Activated CD4-positive, alpha-beta memory T cell treated with anti-CD3 and anti-CD28 coated beads, Interleukin-2, amount 10 ng/mL, durations not matched to agents 7 days and 5 days (primary cell): ENCODE results near the gene TNKS2. TPM values are rescaled to one million over a fixed set of nuclear protein-coding genes. Genes with fewer than 3 reads are reported as not detected.
A peak's percentile ranks its signal among the peaks of the same experiment; 100 is the strongest.
"Not testable (repeated sequence)": the region's sequence is repeated elsewhere in the genome, so short reads cannot be mapped to it uniquely, and the experiment has no call there.

Experiments
- CTCF ChIA-PET: fragments of 350-600 bp; sonication (Branson Sonifier 250); formaldehyde crosslinking; loops from one replicate; lab custom pipeline; 2021; ENCODE audit warnings: antibody characterized with exemption, inconsistent platforms; lab: Charles Lee
- POLR2A ChIA-PET: fragments of 350-600 bp; sonication (Branson Sonifier 250); formaldehyde crosslinking; loops from one replicate; lab custom pipeline; 2021; ENCODE audit warnings: antibody characterized with exemption; lab: Charles Lee
- DNase-seq: peaks from one replicate; pipeline ENCODE4 v3.0.0-alpha.2; 2020
- H3K27ac Mint-ChIP-seq: one replicate; pipeline ENCODE4 v1.8.0; 2021; ENCODE audit warnings: mild to moderate bottlenecking, mixed read lengths
- H3K27me3 Mint-ChIP-seq: one replicate; pipeline ENCODE4 v1.8.0; 2021; ENCODE audit warnings: mixed read lengths
- H3K36me3 Mint-ChIP-seq: one replicate; pipeline ENCODE4 v1.8.0; 2021; ENCODE audit warnings: low read depth, mixed read lengths
- H3K4me1 Mint-ChIP-seq: one replicate; pipeline ENCODE4 v1.8.0; 2021; ENCODE audit warnings: mixed read lengths
- H3K4me3 Mint-ChIP-seq: one replicate; pipeline ENCODE4 v1.8.0; 2021; ENCODE audit warnings: mild to moderate bottlenecking, mixed read lengths
- H3K9me3 Mint-ChIP-seq: one replicate; pipeline ENCODE4 v1.8.0; 2021; ENCODE audit warnings: mixed read lengths
- total RNA-seq, 2 experiments: library from RNA; stranded (reverse); gene quantifications; one replicate each; pipeline ENCODE4 v1.2.3, GENCODE V29; 2021

Gene TNKS2
- total RNA-seq, 2 experiments from 2014 or later = 39.1 to 39.4 TPM

GRCh38 chr10:91883549-91884444, 85.6 kb downstream of the TNKS2 start:
- H3K27me3 Mint-ChIP-seq = peaks cover 22% of the 10 kb centered on the region
- ChIA-PET POLR2A (no interaction called here), CTCF (interaction anchor here (0.6 kb wide), 1 partner anchor 94 kb away, joined by 3 read pairs; no protein-coding TSS in a partner anchor)
- no peaks in the 10 kb centered on the region for H3K9me3 Mint-ChIP-seq
- H3K4me3 Mint-ChIP-seq = no peak overlapping the region
- no peak for DNase-seq
- H3K4me1 Mint-ChIP-seq = peaks cover 10% of the 10 kb centered on the region
- no peaks in the 10 kb centered on the region for H3K36me3 Mint-ChIP-seq
- H3K27ac Mint-ChIP-seq = no peak overlapping the region

DNA sequence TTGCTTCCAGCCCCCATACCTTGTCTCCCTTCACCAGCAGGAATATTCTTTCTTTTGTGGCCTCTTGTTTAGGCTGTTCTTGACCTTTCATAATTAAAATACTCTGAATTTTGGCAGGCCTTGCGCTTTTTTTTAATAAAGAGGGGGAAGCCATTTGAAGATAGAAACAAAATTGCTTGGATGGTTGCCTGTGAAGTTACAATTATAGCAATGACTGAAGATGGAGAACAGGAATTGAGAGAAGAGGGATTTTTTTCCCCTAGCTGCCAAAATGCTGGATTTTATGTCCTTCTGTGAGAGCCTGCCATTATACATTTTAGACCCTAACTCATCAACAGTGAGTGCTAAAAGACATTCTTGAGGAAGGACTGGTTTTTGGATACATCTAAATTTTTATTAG, 86.3 kb downstream of the TNKS2 start:
- Mint-ChIP-seq H3K4me3 (no peak overlapping the region), H3K9me3 (no peaks in the 10 kb centered on the region), H3K27ac (no peak overlapping the region), H3K36me3 (no peaks in the 10 kb centered on the region), H3K27me3 (peaks cover 25% of the 10 kb centered on the region), H3K4me1 (peaks cover 12% of the 10 kb centered on the region)
- ChIA-PET POLR2A (no interaction called here), CTCF (interaction anchor here (0.6 kb wide), 1 partner anchor 95 kb away, joined by 3 read pairs; no protein-coding TSS in a partner anchor)
- DNase-seq = no peak

GRCh38 chr10:91885362-91886079, 87.3 kb downstream of the TNKS2 start:
- Mint-ChIP-seq H3K4me3 (no peak overlapping the region), H3K36me3 (no peaks in the 10 kb centered on the region), H3K27ac (no peak overlapping the region), H3K4me1 (peaks cover 12% of the 10 kb centered on the region), H3K27me3 (peaks cover 26% of the 10 kb centered on the region), H3K9me3 (no peaks in the 10 kb centered on the region)
- DNase-seq = no peak
- POLR2A ChIA-PET = no interaction called here
- CTCF ChIA-PET = no interaction called here

GRCh38 chr10:91886954-91887271, 88.7 kb downstream of the TNKS2 start:
- ChIA-PET POLR2A (interaction anchor here (0.6 to 1.4 kb wide), 6 partner anchors 21 to 88 kb away, joined by 3 to 7 read pairs (median 3); partner anchors contain the start of genes BTAF1 and TNKS2), CTCF (interaction anchor here (1.1 to 1.5 kb wide), 2 partner anchors 12 to 22 kb away, joined by 3 to 5 read pairs; partner anchors contain the start of gene FGFBP3)
- Mint-ChIP-seq H3K36me3 (no peaks in the 10 kb centered on the region), H3K27me3 (peaks cover 26% of the 10 kb centered on the region), H3K9me3 (no peaks in the 10 kb centered on the region), H3K4me3 (peak overlapping the region; percentile 79), H3K4me1 (peaks cover 12% of the 10 kb centered on the region), H3K27ac (no peak overlapping the region)
- no peak for DNase-seq

GRCh38 chr10:91887272-91888076, 89.2 kb downstream of the TNKS2 start:
- CTCF ChIA-PET = interaction anchor here (1.1 to 1.5 kb wide), 2 partner anchors 12 to 21 kb away, joined by 3 to 5 read pairs; partner anchors contain the start of gene FGFBP3
- Mint-ChIP-seq H3K9me3 (no peaks in the 10 kb centered on the region), H3K36me3 (no peaks in the 10 kb centered on the region), H3K27ac (no peak overlapping the region), H3K4me3 (peak overlapping the region; percentile 79), H3K27me3 (peaks cover 26% of the 10 kb centered on the region), H3K4me1 (peaks cover 12% of the 10 kb centered on the region)
- POLR2A ChIA-PET = interaction anchor here (1.0 to 1.4 kb wide), 5 partner anchors 20 to 89 kb away, joined by 3 to 7 read pairs (median 3); partner anchors contain the start of genes BTAF1 and TNKS2
- DNase-seq = no peak

DNA sequence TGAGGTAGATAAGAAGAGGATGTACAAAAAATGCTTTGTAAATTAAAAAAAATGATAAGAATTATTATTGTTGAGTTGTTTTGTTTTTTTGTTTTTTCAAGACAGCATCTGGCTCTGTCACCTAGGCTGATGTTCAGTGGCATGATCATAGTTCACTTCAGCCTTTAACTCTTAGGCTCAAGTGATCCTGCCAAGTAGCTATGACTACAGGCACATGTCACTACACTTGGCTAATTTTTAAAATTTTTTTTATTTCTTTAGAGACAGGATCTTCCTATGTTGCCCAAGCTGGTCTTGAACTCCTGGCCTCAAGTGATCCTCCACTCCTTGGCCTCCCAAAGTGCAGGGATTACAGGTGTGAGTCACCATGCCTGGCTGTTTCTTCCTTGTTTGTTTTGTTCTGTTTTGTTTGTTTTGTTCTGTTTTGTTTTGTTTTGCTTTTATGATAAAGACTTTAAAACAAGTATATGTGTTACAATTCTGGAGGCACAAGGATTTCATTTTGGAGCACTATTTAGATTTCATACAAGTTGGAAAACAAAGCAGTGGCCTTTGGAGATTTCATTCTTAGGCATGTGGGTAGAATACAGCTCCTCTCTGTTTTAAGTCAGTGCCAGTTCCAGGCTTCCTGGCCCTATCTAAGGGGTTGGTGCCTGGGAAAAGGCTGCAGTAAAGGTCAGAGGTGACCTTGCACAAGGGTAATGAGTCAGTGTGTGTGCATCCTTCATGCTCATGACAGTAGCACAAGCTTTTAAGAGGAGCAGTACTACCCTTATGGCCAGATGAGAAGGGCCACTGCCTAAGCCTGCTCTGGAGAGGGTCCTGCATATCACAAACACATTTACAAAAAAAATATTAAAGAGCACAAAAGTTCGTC, 93.1 kb downstream of the TNKS2 start:
- POLR2A ChIA-PET = no interaction called here
- Mint-ChIP-seq H3K9me3 (no peaks in the 10 kb centered on the region), H3K36me3 (no peaks in the 10 kb centered on the region)

GRCh38 chr10:91893051-91893450, 94.8 kb downstream of the TNKS2 start:
- no peak overlapping the region for H3K27ac Mint-ChIP-seq
- H3K36me3 Mint-ChIP-seq = no peaks in the 10 kb centered on the region
- CTCF ChIA-PET = interaction anchor here (1.2 kb wide), 1 partner anchor 16 kb away, joined by 4 read pairs; no protein-coding TSS in a partner anchor
- H3K9me3 Mint-ChIP-seq = no peaks in the 10 kb centered on the region
- POLR2A ChIA-PET = interaction anchor here (1.2 kb wide), 1 partner anchor 31 kb away, joined by 3 read pairs; the partner anchor contains the start of gene BTAF1
- no peak overlapping the region for H3K4me3 Mint-ChIP-seq
- H3K4me1 Mint-ChIP-seq = peaks cover 2% of the 10 kb centered on the region
- peaks cover 7% of the 10 kb centered on the region for H3K27me3 Mint-ChIP-seq
- DNase-seq = no peak

More for the DNA sequence above, 93.1 kb downstream of the TNKS2 start:
- H3K4me3 Mint-ChIP-seq = no peak overlapping the region
- H3K4me1 Mint-ChIP-seq = peaks cover 12% of the 10 kb centered on the region
- no peak overlapping the region for H3K27ac Mint-ChIP-seq
- H3K27me3 Mint-ChIP-seq = peaks cover 14% of the 10 kb centered on the region
- no peak for DNase-seq
- CTCF ChIA-PET = no interaction called here

DNA sequence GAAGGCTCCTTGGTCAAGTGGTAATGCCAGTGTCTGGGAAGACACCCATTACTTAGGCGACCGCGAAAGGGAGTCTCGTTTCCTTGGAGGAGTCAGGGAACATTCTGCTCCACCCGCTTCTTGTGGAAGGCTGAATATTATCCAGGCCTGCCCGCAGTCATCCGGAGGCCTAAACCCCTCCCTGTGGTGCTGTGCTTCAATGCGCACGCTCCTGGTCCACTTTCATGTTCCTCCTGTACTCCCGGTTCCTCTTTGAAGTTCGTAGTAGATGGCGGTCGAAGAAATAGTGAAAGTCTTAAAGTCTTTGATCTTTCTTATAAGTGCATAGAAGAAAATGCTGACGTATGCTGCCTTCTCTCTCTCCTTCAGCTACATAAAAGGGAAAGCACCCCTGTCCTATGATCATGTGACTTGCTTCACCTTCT, 96.0 kb downstream of the TNKS2 start:
- H3K4me1 Mint-ChIP-seq, H3K27ac Mint-ChIP-seq, CTCF ChIA-PET, H3K9me3 Mint-ChIP-seq, DNase-seq, POLR2A ChIA-PET, H3K27me3 Mint-ChIP-seq, H3K4me3 Mint-ChIP-seq, H3K36me3 Mint-ChIP-seq: not testable (repeated sequence)

DNA sequence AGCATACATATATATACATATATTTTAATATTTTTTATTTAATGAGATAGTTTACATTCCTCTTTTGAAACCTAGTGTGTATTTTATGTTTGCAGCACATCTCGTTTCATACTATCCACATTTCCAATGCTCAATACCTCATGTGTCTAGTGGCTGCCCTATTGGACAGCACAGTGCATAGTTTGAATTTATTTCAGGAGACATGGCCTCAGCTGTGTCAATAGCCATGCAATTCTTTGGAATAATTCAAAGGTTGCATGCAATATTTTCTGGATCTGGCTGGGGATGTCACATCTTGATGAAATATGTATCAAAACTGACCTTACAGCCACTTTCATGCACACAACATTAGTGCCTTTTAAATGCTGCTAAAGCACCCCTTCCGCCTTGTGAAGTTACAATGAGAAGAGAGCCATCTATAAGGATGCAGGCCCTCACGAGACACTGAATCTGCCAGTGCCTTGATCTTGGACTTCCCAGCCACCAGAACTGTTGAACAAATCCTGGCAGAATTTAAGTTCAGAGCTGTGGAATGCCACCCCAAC, 98.1 kb downstream of the TNKS2 start:
- ChIA-PET CTCF (no interaction called here), POLR2A (no interaction called here)
- no peaks in the 10 kb centered on the region for H3K9me3 Mint-ChIP-seq
- peaks cover 3% of the 10 kb centered on the region for H3K4me1 Mint-ChIP-seq
- no peak overlapping the region for H3K4me3 Mint-ChIP-seq
- H3K27me3 Mint-ChIP-seq = peaks cover 3% of the 10 kb centered on the region
- no peak overlapping the region for H3K27ac Mint-ChIP-seq
- DNase-seq = no peak
- H3K36me3 Mint-ChIP-seq = no peaks in the 10 kb centered on the region

DNA sequence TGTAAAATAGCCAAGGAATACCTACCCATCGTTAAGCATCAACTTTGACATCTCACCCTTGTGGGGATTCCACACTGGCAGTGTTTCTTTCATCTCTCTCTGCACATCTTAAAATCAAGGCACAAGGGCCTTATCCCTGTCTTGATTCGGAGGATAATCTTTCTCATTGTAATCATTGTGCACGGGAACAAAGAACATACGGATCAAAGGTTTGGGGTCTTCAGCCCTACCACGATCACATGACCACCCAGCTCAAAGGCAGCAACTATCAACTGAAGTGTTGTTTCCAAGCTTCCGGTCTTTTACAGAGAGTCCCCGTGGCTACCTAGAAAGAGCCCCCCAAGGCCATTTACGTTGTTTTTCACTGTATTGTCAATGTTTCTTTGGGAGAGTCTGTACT, 99.2 kb downstream of the TNKS2 start:
- Mint-ChIP-seq H3K27ac (no peak overlapping the region), H3K4me1 (peaks cover 15% of the 10 kb centered on the region), H3K9me3 (no peaks in the 10 kb centered on the region), H3K36me3 (no peaks in the 10 kb centered on the region), H3K27me3 (peaks cover 3% of the 10 kb centered on the region), H3K4me3 (no peak overlapping the region)
- no peak for DNase-seq
- POLR2A ChIA-PET = no interaction called here
- CTCF ChIA-PET = no interaction called here

DNA sequence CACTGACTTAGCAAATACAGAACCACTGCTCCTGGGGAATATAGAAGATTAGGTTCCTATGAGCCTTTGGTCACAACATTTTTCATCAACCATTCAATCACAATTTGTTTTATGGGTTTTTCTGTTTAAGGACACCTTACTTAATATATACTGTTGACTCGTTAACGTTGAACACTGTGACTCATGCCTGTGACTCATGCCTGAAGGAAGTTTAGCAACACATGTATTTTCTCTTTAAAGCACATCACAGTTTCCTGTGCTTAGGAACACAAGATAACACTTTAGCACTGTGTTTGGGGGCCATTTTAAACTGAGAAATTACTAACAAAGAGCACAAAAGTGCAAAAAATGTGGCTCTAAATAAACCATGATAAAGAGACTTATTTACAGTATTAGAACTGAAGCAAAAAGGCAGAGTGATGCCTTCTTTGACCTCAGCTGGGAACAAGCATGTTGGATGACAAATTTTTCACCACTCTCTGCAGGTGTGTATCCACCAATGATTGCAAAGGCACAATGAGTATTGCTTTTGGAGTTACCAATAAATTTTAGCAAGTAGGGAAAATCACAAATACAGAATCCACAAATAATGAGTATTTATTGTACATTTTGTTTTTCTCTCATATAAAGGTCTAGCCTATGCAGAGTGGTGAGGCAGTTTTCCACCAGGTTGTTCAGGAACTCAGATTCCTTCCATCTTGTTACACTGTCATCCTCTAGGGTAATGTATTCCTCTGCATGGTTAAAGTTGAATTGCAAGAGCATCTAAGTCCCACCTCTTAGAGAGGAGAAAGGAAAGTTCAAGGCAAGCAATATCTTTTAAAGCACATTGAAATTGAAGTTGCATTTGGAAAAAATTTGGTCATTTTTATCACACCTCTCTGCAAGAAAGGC, 103.8 kb downstream of the TNKS2 start:
- ChIA-PET POLR2A (interaction anchor here (1.5 to 1.8 kb wide), 3 partner anchors 21 to 103 kb away, joined by 4 to 6 read pairs (median 4); partner anchors contain the start of gene BTAF1), CTCF (no interaction called here)
- Mint-ChIP-seq H3K9me3 (no peaks in the 10 kb centered on the region), H3K4me1 (peaks cover 25% of the 10 kb centered on the region), H3K36me3 (peaks cover 10% of the 10 kb centered on the region), H3K27me3 (peaks cover 1% of the 10 kb centered on the region), H3K27ac (peak overlapping the region; percentile 86), H3K4me3 (no peak overlapping the region)
- peak; percentile 61 for DNase-seq
